ENCODE measurements around the gene LY6G6C.

DNA sequence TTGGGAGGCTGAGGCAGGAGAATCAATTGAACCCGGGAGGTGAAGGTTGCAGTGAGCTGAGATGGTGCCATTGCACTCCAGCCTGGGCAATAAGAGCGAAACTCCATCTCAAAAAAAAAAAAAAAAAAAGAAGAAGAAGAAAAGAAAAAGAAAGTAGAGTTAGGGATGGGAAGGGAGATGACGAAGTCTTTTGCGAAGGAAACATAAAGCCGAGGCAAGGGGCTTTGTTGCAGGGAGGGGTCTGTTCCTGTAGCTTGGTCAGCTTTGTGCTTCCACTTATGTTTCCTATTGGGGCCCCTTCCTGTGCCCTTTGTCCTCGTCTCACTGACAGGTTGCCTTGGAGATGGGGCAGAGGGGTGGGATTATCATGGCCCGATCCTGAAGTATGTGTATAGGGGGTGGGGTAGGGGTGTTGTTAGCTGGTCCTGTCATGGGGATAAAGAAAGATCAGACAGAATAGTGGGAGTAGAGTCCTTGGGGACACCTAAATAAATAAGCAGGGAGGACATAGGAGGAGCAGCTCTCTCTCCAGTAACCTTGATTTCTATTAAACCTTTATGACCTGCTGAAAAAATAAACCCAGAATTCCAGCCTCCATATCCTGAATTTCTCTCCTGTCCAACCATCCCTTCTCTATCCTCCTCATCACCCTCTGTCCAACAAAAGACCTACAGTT is 15.9 kb upstream of the LY6G6C start:
- TF ChIP-seq, protein P1, sequence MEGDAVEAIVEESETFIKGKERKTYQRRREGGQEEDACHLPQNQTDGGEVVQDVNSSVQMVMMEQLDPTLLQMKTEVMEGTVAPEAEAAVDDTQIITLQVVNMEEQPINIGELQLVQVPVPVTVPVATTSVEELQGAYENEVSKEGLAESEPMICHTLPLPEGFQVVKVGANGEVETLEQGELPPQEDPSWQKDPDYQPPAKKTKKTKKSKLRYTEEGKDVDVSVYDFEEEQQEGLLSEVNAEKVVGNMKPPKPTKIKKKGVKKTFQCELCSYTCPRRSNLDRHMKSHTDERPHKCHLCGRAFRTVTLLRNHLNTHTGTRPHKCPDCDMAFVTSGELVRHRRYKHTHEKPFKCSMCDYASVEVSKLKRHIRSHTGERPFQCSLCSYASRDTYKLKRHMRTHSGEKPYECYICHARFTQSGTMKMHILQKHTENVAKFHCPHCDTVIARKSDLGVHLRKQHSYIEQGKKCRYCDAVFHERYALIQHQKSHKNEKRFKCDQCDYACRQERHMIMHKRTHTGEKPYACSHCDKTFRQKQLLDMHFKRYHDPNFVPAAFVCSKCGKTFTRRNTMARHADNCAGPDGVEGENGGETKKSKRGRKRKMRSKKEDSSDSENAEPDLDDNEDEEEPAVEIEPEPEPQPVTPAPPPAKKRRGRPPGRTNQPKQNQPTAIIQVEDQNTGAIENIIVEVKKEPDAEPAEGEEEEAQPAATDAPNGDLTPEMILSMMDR (IDR thresholded peaks at IDR 0.05): no peak
- no peak for TF ChIP-seq POLR2A (IDR thresholded peaks at IDR 0.05)
